A172 (cell line): ENCODE measurements around the gene NECAB3. TPM values are rescaled to one million over a fixed set of nuclear protein-coding genes. Genes with fewer than 3 reads are reported as not detected.
"Not testable (repeated sequence)": the region's sequence is repeated elsewhere in the genome, so short reads cannot be mapped to it uniquely, and the experiment has no call there.

Experiments
- DNase-seq: peaks from one replicate; pipeline ENCODE4 v3.0.0-alpha.2; 2015; ENCODE audit warnings: low spot score
- total RNA-seq: library from RNA; depleted of rRNA; stranded (reverse); fragments of >200 nt; shearing (Covaris generic); gene quantifications from 2 replicates; pipeline ENCODE4 v1.2.3, GENCODE V29; 2014; rRNA removed

Gene NECAB3
- total RNA-seq: 64.0 and 65.7 TPM in 2 replicates

GRCh38 chr20:33674294-33675135, at the start of gene NECAB3:
Gene NECAB3 (minus strand): TSS chr20:33674428. CDS start chr20:33674352, 76 bp downstream.
- peak; percentile 52 for DNase-seq

GRCh38 chr20:33721391-33722140, 47.3 kb upstream of the NECAB3 start:
- DNase-seq: no peak

DNA sequence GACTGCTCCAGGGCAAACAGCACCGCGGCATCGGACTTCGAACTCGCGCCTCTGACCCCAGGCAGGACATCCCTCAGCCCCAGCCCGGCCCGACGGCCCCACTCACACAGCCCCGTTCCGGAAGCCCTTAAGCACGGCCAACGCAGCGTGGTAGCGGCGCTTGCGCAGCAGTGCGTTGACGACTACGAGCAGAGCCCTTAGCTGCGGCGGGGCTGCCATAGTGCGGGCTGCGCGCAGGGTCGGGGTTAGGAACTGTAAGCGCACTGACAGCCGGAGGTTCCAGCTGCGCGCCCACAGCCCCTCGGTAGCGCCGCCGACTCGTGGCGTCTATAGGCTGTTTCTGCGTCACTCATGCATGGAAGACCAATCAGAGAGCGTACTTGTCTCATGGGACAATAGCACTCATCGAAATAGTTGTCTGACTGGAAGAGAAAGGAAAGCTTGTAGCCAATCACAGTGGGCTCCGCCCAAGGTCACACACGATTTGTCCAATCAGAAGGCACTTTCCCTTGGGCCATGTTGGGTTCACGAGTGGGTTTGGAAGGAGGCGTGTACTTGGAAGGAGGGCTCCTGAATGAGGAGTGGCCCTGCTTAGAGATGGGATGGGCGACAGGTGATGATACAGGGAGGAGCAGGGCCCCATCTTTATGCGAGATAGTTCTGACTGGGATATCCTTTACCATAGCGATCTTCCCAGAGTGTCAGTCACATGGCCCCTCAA, 45.9 kb upstream of the NECAB3 start, which contains the start of gene PXMP4:
TSS of gene PXMP4 (minus strand) at position 322 of the 721 bp plus-strand sequence. CDS start at position 219, 103 bp downstream.
- DNase-seq: peak; percentile 99

GRCh38 chr20:33719277-33719988, 45.2 kb upstream of the NECAB3 start:
- DNase-seq: no peak

- no peak for DNase-seq
These were observed 42.3 kb upstream of the NECAB3 start for GRCh38 chr20:33716498-33716897.

GRCh38 chr20:33713865-33714367, 39.7 kb upstream of the NECAB3 start:
- no peak for DNase-seq

GRCh38 chr20:33711446-33711738, 37.2 kb upstream of the NECAB3 start:
- DNase-seq: no peak

GRCh38 chr20:33710681-33711445, 36.6 kb upstream of the NECAB3 start:
- DNase-seq: no peak

GRCh38 chr20:33709905-33710541, 35.8 kb upstream of the NECAB3 start:
- DNase-seq: no peak

DNA sequence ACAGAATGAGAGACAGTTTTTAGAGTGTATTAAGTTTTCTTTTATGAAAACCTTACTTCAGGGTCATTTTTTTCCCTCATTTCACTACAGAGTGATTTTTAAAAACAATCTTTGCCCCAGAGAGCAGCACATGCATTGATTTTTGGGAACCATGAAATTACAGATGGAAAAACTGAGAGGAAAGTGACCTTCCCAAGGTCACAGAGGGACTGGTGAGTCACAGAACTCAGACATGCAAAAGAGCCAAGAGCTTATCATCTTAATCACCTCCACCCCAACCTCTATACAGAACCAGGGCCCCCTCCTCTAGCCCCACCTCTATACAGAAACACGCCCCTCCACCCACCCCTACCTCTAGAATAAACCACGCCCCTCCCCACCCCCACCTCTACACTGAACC, 35.2 kb upstream of the NECAB3 start:
- peak; percentile 47 for DNase-seq

- DNase-seq: no peak
These were observed 33.4 kb upstream of the NECAB3 start for GRCh38 chr20:33707668-33708067.

- peak; percentile 66 for DNase-seq
These were observed 30.1 kb upstream of the NECAB3 start for GRCh38 chr20:33704197-33704924.

GRCh38 chr20:33703498-33704137, 29.4 kb upstream of the NECAB3 start:
- DNase-seq: no peak

DNA sequence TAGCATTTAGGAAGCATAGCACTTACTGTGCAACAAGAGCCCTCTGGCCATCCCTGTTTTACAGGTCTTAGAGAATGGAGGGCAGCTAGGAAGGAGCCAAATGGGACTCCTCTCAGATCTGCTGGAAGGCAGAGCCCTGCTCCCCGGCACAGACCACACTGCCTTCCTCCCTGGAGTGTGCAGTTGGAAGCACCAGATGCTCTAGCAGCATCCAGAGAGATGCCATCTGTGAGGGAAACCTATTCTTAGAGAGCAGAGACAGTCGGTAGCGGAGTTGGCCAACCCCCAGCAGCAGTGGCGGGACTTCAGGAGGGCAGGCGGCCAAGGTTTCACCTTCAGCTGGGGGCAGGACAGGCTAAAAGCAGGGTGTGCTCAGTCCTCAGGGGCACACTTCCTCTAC, 28.6 kb upstream of the NECAB3 start:
- DNase-seq: no peak

DNA sequence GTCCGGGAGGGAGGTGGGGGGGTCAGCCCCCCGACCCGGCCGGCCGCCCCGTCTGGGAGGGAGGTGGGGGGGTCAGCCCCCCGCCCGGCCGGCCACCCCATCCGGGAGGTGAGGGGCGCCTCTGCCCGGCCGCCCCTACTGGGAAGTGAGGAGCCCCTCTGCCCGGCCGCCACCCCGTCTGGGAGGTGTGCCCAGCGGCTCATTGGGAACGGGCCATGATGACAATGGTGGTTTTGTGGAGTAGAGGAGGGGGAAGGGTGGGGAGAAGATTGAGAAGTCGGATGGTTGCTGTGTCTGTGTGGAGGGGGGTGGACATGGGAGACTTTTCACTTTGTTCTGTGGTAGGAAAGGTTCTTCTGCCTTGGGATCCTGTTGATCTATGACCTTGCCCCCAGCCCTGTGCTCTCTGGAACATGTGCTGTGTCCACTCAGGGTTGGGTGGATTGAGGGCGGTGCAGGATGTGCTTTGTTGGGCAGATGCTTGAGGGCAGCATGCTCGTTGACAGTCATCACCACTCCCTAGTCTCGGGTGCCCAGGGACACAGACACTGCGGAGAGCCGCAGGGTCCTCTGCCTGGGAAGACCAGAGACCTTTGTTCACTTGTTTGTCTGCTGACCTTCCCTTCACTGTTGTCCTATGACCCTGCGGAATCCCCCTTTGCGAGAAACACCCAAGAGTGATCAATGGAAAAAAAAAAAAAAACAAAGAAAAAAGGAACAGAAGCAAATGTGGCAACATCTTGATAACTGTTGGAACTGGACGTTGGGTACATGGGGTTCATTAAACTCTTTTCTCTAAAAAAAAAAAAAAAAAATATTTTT, 27.6 kb upstream of the NECAB3 start:
- no peak for DNase-seq

DNA sequence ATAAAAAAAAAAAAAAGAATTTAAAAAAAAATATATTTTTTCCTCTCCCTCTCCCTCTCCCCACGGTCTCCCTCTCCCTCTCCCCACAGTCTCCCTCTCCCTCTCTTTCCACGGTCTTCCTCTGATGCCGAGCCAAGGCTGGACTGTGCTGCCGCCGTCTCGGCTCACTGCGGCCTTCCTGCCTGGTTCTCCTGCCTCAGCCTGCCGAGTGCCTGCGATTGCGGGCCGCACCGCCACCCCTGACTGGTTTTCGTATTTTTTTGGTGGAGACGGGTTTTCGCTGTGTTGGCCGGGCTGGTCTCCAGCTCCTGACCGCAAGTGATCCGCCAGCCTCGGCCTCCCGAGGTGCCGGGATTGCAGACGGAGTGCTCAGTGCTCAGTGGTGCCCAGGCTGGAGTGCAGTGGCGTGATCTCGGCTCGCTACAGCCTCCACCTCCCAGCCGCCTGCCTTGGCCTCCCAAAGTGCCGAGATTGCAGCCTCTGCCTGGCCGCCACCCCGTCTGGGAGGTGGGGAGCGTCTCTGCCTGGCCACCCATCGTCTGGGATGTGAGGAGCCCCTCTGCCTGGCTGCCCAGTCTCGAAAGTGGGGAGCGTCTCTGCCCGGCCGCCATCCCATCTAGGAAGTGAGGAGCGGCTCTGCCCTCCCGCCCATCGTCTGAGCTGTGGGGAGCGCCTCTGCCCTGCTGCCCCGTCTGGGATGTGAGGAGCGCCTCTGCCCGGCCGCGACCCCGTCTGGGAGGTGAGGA, 26.6 kb upstream of the NECAB3 start:
- DNase-seq: not testable (repeated sequence)

- DNase-seq: not testable (repeated sequence)
These were observed 24.7 kb upstream of the NECAB3 start for GRCh38 chr20:33698966-33699365.
